ENCODE data around the gene PARP12. TPM values are rescaled to one million over a fixed set of nuclear protein-coding genes. Genes with fewer than 3 reads are reported as not detected.

Gene PARP12
- total RNA-seq, 4 donors from 2014 or later: 22.5 to 89.5 (median 50.7) TPM

DNA sequence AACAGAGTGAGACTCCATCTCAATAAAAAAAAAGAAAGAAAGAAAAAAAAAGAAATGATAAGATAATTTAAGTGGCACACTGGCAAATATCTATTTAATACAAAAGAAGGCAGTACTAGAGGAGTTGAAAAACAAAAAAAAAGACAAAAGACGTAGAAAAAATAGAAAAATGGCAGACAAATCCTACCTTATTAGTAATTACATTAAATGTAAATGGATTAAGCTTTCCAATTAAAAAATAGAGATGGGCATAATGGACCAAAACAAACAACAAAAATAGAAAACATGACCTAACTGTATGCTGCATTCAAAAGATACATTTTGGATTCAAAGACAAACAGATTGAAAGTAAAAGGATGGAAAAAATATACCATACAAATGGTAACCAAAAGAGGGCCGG is 5.3 kb upstream of the PARP12 start:
- DNase-seq: no peak
- no peak overlapping the region for H3K27ac ChIP-seq
- H3K9me3 ChIP-seq: peaks cover 0 to 10% of the 10 kb centered on the region in 2 donors
- no peaks in the 10 kb centered on the region for H3K27me3 ChIP-seq
- H3K4me3 ChIP-seq: no peak overlapping the region
- intact Hi-C loops (cut with DNase I; ENCODE audit: low total_unique reads): no loop called here
- H3K36me3 ChIP-seq: no peaks in the 10 kb centered on the region
- H3K4me1 ChIP-seq: no peaks in the 10 kb centered on the region
- no peak for TF ChIP-seq POLR2A (IDR thresholded peaks at IDR 0.05)
- TF ChIP-seq, protein P1, sequence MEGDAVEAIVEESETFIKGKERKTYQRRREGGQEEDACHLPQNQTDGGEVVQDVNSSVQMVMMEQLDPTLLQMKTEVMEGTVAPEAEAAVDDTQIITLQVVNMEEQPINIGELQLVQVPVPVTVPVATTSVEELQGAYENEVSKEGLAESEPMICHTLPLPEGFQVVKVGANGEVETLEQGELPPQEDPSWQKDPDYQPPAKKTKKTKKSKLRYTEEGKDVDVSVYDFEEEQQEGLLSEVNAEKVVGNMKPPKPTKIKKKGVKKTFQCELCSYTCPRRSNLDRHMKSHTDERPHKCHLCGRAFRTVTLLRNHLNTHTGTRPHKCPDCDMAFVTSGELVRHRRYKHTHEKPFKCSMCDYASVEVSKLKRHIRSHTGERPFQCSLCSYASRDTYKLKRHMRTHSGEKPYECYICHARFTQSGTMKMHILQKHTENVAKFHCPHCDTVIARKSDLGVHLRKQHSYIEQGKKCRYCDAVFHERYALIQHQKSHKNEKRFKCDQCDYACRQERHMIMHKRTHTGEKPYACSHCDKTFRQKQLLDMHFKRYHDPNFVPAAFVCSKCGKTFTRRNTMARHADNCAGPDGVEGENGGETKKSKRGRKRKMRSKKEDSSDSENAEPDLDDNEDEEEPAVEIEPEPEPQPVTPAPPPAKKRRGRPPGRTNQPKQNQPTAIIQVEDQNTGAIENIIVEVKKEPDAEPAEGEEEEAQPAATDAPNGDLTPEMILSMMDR (IDR thresholded peaks at IDR 0.05): no peak

DNA sequence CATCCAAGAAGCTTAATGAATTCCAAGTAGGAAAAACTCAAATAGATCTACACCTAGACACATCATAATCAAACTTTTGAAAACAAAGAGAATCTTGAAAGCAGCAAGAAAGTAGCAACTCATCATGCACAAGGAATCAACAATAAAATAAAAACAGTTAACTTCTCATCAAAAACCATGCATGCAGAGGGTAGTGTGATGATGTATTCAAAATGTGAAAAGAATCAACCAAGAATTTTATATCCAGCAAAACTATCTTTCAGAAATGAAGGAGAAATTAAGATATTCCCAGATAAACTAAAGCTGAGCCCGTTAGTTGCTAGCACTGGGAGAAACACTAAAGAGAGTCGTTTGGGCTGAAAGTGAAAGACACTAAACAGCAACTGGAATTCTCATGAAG is 4.3 kb upstream of the PARP12 start:
- intact Hi-C loops (cut with DNase I; ENCODE audit: low total_unique reads): no loop called here
- no peaks in the 10 kb centered on the region for H3K27me3 ChIP-seq
- H3K9me3 ChIP-seq: peaks cover 0 to 10% of the 10 kb centered on the region in 2 donors
- no peaks in the 10 kb centered on the region for H3K36me3 ChIP-seq
- no peak for DNase-seq
- TF ChIP-seq, protein P1 (IDR thresholded peaks at IDR 0.05): no peak
- no peak for TF ChIP-seq POLR2A (IDR thresholded peaks at IDR 0.05)
- H3K4me3 ChIP-seq: no peak overlapping the region
- H3K27ac ChIP-seq: no peak overlapping the region
- no peaks in the 10 kb centered on the region for H3K4me1 ChIP-seq

DNA sequence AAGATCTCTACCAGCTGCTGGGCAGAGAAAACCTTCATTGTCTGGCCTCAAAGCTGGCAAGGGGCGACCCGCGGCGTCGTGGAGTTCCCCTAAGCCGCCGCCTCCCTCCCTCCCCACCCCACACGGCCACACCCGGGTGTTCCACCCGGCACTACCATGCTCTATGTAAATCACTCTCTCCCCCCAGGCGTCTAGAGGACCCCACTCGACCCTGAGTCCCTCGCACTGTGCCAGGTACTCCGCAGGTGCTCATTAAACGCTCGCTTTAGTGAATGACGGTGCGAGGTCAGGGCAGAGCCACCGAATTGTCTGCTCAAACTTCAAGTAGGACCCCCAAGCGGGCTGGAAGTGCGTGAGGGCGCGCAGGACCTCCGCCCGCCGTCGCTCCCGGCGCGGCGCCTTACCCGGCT is 628 bp downstream of the PARP12 start:
- H3K4me3 ChIP-seq: peak overlapping the region; percentile 65 to 81
- no peaks in the 10 kb centered on the region for H3K27me3 ChIP-seq
- no peak for DNase-seq
- TF ChIP-seq, protein P1 (IDR thresholded peaks at IDR 0.05): no peak
- TF ChIP-seq POLR2A (IDR thresholded peaks at IDR 0.05): no peak
- peaks cover 0 to 5% of the 10 kb centered on the region in 2 donors for H3K9me3 ChIP-seq
- no peaks in the 10 kb centered on the region for H3K36me3 ChIP-seq
- peak overlapping the region; percentile 94 to 97 for H3K27ac ChIP-seq
- intact Hi-C loops (cut with DNase I; ENCODE audit: low total_unique reads): no loop called here
- H3K4me1 ChIP-seq: peaks cover 0 to 6% of the 10 kb centered on the region in 2 donors

DNA sequence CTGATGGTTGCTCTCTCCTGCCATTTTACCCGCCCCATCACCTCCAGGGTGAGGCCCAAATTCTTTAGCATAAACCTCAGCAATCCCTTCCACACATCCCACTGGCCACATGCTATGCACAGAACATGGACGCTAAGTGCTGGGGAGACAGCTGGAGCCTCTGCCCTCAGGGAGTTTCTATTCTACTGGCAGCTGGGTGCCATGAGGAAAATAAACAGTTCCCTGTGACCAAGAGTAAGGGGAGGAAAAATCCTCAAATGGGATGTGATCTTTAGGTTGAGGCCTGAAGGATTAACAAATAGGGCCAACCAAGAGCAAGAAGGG is 1.2 kb downstream of the PARP12 start:
- Histone ChIP-seq H3K27ac (peak overlapping the region; percentile 94 to 97), H3K4me1 (peaks cover 0 to 6% of the 10 kb centered on the region in 2 donors), H3K9me3 (no peaks in the 10 kb centered on the region), H3K27me3 (no peaks in the 10 kb centered on the region), H3K4me3 (peak overlapping the region; percentile 65 to 81), H3K36me3 (no peaks in the 10 kb centered on the region)
- TF ChIP-seq, protein P1 (IDR thresholded peaks at IDR 0.05): no peak
- no peak for TF ChIP-seq POLR2A (IDR thresholded peaks at IDR 0.05)
- intact Hi-C loops (cut with DNase I; ENCODE audit: low total_unique reads): no loop called here
- DNase-seq: no peak

DNA sequence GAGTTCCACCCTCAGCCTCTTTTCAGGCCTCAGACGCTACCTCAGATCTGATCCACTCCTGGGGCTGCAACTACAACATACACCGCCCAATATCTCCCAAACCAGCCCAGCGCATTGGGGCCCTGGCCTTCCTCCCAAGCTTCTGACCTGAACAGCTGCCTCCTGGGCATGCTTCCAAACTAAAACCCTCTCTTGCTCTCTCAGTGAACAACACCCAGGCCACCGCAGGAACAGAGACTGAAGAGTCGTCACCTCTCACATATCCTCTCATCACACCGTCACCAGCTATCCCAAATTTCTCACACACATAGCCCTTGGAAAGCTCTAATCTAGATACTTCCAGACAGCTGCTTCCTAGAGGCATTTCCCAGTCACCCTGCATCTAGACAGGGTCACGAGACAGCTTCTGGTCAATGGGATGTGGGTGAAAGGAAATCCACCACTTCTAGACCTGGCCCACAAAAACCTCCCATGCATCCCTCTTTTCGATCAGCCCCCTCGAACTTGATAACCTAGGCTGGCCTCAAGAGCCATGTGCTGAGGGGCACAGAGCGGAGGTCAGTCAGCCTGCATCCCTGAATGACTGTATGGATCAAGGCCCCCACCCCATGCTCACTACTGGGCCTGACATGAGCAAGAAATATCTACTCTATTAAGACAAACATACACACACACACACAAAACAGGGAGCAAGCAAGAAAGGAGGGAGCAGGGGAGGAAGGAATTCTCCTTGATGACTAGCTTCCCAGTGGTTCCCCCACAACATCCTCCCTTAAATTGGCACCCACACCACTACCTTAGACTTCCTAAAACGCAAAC is 1.8 kb downstream of the PARP12 start:
- no peak for TF ChIP-seq POLR2A (IDR thresholded peaks at IDR 0.05)
- TF ChIP-seq, protein P1 (IDR thresholded peaks at IDR 0.05): no peak
- Histone ChIP-seq H3K27me3 (no peaks in the 10 kb centered on the region), H3K4me3 (peak overlapping the region in 1 of 2 donors; percentile 65), H3K9me3 (no peaks in the 10 kb centered on the region), H3K36me3 (no peaks in the 10 kb centered on the region), H3K4me1 (peaks cover 0 to 6% of the 10 kb centered on the region in 2 donors), H3K27ac (peak overlapping the region; percentile 94 to 97)
- DNase-seq: peak in 1 of 2 donors; percentile 49
- intact Hi-C loops (cut with DNase I; ENCODE audit: low total_unique reads): no loop called here

Data from uterus (tissue), 4 donors.